GM18505 (cell line): ENCODE results near the gene NUB1.

ENCODE experiments used
- ATAC-seq: cut with Tn5 transposase; IDR thresholded peaks from one replicate; pipeline ENCODE4 v1.9.1; 2021; ENCODE audit not compliant: unreplicated experiment
- POLR2A ChIP-seq: IDR thresholded peaks from 4 replicates; pipeline ENCODE4 v1.6.1; 2011; ENCODE audit warnings: borderline replicate concordance; ENCODE audit not compliant: insufficient read depth, insufficient read length; ENCODE audit errors: extremely low read depth

Gene NUB1

DNA sequence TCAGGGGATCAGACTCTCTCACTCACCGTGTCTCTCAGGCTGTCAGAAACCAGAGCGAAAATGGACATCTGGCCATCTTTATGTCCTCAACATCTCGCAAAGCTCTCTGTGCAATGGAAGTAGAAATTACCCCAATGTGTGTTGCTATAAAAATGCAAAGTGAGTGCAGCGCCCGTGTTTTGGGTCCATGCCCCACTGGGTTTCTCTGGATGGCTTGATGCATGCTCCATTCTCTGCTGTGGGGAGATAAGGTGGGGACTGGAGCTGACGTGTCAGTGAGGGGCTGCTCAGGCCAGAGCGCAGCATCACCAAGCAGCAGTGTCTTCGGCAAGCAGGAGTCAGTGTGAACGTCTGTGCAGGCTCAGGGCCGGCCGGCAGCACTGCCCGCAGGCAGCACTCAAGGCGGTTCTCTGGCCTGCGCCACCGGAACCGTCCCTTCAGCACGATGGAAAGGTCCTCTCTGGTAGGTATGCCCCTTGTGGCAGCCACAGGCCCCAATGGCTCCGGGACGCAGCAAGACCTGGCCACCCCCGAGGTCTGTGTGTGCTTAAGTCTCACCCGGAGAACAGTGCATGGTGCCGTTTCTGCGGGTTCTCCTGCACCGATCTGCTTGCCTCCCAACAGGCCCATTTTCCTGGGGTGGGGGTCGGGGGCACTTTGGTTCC is 38.1 kb downstream of the NUB1 start:
- no peak for ATAC-seq
- TF ChIP-seq POLR2A: no peak

DNA sequence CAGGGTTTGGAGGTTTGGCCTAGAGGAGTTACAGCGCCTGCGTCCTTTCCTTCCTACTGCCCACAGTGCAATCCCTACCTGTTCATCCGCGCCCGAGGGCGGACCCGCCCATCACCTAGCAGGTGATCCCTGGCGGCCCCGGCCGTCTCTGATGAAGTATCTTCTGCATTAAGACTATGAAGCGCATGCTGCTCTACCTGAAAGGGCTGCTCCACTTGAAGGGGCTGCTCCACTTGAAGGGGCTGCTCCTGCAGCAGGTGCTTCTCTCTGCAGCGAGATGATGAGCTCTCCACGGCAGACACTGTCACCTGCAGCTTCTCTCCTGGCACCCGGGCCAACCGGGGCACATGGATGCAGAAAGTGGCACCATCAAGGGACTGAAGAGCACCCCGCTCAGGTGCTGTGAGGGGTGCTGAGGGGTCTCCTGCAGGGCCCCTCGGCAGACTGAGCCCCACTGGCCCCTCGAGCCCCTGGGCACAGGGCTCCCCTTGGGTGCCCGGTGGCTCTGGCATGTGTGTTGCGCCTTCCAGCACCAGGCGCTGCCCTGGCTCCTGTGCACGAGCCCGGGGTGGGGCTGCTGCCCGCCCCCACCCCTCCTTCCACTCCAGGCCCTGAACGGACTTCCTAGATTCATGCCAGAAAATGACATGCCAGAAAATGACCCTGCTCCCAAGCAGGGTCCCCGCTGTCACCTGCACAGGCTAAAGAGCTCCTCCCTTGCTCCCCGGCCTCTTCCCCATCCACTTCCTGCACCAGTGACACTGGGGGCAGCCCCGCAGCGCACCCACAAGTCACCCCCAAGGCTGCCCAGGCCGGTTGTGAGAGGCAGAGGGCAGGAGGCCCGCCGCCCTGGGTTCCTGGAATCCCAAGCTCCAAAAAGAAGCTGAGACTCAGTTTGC is 38.8 kb downstream of the NUB1 start:
- no peak for ATAC-seq
- no peak for TF ChIP-seq POLR2A

DNA sequence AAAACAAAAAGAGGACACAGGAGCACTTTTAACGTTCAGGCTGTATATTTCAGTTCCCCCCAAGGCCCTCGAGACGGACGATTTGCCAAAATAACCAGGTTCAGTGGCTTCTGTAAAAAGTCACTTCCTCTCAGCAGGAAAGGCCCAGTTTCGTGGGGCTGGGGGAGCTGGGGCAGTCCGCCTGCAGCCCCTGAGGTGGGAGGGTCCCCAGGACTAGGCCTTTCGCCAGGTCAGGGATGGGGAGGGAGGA is 39.4 kb downstream of the NUB1 start:
- ATAC-seq: no peak
- no peak for TF ChIP-seq POLR2A

DNA sequence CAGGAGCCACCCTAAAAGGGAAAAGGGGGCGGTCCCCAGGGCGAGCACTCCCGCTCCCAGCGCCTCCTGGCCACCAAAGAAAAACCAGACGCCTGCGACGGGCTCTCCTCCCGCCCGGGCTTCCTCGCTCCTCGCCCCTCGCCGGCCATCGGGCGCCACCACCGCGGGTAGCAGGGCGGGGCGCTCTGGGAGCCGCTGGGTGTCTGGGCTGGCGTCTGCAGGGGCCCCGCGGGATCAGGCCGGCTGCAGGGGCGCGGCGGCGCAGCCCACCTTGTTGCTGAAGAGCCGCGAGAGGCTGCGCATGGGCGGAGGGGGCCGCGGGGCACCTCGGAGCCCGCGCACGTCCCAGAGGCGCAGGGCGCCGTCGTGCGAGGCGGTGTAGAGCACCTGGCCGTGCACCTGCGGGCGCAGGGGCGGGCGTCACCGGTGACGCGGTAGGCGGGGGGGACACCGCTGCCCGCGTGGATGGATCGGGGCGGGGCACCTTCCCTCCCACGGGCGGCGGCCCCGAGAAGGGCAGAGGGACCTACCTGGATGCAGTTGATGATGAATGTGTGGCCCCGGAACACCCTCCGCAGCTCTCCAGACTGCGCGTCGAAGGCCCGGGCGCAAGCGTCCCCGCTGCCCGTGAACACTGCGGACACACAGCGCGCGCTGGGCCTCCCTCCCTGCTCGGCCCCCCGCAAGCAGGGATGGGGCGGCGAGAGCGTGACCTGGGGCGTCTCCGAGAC is 39.9 kb downstream of the NUB1 start:
- no peak for TF ChIP-seq POLR2A
- no peak for ATAC-seq

DNA sequence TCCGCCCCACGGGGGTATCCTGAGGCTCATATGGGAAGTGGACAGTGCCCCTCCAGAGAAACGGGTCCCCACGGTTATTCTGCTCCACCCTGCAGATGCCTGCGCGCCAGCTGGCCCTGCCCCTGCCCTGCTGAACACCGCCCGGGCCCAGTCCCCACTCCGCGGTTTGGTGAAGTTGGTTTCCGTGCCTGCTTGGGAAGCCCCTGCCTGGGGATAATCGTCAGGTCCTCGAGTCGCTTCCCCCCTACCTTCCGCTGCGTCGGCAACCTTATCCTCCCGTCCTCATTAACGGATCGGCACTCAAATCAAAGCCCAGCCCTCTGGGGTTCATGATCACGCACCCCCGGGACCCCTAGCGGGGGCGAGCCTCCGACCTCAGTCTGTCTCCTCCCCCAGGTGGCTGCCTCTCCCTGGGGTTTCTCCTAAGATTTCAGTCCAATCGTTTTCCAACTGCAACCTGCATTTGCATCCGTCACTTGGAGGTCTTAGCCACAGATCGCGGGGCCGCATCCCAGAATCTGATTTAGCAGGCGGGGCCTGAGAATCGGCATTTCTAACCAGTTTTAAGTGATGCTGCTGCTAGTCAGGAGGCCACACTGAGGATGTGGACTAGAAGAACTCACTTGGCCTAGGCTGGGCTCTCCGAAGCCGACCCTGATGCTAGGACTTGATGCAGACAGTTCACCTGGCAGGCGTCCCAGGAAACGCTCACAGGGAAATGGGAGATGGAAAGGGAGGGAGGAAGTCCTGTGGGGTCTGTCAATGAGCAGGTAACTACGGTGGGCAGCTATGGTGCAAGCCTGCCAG is 40.7 kb downstream of the NUB1 start:
- ATAC-seq: no peak
- no peak for TF ChIP-seq POLR2A

DNA sequence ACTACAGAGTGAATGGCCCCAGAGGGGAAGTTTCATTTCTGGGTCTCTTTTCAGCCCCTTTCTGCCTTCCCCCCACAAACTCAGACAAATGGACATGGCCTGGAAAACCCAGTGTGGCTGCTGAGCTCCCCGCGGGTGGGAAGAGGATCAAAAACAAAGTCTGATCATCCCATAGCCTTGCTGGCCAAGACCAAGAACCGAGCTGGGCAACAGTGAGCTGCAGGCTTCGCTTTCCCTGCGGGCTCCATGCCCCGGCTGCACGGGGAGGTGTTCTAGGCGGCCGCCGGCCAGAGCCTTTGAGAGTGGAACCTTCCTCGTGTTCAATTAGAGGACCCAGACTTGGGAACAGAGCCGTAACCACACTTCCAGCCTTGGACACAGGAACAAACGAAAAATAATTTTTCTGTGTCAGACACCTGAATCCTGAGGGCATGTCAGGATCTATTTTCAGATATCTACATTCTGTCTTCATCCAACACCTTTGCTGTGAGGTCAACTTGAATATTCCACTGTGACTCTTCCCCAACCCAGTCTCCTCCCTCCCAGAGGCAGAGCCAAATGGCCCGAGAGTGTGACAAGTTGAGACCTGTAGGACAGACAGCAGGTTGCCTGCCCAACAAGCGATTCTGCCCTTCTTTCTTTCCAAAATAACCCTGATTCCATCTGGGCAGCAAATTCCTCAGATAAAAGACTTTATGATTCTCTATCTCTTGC is 42.2 kb downstream of the NUB1 start:
- no peak for TF ChIP-seq POLR2A
- no peak for ATAC-seq

DNA sequence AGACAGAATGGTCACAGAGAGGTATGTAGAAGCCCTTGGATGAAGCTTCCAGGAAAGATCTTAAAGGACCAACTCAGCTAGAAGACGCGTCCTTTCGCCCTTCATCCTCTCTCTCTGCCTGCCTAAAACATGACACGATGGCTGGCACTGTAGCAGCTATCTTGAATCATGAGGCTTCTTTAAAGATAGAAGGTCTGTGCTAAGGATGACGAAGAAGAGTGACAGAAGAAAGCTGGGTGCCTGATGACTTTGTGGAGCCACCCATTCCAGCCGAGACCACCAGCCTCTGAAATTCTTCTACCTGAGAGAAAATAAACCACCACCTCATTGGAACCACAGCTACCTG is 42.7 kb downstream of the NUB1 start:
- TF ChIP-seq POLR2A: no peak
- ATAC-seq: no peak

DNA sequence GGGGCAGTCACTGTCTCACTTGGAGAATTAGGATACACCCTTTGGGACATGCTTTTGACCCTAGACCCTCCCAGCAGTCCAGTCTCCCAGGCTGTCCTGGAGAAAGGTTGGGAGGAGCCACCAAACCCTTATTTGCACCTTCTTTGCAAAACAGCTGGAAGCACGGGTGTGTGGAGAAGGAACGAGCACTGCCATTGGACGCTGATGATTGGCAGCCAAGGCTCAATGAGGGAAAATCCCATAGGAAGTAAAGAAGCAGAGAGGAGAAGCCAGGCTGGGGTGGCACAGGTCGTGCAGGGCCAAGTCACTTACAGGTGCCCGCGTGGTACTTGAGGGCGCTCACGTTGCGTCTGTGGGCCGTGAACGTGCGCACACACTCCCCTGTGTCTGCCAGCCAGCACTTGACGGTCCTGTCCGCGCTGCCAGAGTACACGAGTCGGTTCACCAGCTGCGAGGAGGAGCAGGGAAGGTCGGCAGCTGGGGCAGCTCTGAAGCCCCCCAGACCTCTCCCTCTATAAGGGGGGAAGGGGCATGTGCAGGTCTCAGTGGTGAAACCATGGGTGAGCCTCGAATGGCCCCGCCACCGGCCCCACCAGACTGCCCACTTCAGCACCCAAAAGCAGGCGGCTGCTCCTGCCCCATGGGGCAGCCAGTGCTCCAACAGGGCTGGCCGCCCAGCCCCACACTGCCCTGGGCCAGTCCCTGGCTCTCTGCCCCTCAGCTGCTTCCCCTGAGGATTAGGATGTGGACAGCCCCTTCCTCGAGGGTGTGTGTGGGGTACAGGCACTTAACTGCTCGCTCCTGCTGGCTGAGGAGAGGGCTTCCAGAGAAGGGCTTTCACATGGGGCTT is 43.4 kb downstream of the NUB1 start:
- no peak for TF ChIP-seq POLR2A
- ATAC-seq: no peak

DNA sequence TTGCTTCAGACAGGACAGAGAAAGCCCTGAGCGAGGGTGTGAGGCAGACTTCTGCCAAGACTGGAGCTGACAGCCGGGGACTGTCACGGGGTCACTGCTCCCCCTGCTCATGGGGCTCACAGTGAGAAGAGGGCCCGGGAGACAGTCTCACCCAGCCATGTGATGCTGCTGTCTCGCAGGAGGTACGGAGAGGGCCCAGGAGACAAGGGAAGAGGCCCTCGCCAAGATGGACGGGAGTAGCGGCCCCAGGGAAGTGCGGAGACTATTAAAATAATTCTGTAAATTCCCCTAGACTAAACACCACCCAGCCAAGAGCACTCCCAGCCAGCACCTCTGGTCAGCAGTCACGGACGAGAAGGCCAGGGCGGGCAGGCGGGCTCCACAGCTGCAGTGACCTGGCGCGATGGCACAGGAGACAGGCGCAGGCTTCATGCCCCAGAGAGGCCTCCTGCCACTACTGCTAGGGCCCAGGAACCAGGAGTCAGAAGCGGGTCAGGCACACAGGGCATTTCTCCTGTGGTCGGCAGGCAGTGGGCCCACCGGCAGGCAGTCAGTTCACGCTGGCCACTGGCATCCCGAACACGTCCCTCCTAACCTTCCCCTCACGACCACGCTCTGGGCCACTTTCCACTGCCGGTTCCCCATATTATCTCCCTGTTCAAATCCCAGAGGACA is 44.2 kb downstream of the NUB1 start:
- no peak for ATAC-seq
- no peak for TF ChIP-seq POLR2A

DNA sequence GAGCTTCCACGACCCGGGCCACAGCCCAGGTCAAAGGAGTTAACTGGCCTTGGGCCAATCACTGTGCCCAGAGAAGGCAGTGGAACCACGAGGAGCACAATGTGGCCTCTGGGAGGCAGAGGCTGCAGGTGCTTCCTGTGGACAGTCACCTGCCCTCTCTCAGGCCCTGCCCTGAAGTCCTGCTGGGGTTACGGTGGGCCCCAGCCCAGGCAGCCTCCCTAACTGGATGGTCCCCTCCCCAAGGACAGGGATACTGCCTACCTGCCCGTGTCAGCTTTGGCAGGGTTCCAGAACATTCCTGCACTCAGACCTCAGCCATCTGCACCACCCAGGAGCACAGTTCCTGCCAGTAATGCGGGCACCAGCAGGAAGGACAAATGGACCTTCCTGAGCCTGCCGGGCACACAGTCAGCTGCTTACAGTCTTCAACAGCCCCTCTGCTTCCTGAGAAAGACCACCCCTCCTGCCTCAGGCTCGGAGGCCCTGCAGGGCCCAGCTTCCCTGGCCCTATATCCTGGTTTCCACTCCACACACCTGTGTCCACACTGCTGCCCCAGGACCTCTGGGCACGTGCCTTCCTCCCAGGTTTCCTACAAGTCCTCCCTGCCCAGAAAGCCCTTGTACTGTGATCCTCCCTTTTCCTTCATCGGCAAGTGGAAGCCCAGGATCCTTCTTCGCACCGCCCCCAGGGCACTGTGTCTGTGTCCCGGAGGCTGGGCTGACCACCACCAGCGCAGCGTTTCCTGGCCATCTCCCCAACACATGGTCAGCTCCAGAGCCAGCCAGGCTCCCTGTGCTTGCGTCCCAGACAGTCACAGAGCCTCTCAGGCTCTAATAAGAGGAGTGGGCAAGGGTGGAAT is 44.9 kb downstream of the NUB1 start:
- no peak for ATAC-seq
- TF ChIP-seq POLR2A: no peak

DNA sequence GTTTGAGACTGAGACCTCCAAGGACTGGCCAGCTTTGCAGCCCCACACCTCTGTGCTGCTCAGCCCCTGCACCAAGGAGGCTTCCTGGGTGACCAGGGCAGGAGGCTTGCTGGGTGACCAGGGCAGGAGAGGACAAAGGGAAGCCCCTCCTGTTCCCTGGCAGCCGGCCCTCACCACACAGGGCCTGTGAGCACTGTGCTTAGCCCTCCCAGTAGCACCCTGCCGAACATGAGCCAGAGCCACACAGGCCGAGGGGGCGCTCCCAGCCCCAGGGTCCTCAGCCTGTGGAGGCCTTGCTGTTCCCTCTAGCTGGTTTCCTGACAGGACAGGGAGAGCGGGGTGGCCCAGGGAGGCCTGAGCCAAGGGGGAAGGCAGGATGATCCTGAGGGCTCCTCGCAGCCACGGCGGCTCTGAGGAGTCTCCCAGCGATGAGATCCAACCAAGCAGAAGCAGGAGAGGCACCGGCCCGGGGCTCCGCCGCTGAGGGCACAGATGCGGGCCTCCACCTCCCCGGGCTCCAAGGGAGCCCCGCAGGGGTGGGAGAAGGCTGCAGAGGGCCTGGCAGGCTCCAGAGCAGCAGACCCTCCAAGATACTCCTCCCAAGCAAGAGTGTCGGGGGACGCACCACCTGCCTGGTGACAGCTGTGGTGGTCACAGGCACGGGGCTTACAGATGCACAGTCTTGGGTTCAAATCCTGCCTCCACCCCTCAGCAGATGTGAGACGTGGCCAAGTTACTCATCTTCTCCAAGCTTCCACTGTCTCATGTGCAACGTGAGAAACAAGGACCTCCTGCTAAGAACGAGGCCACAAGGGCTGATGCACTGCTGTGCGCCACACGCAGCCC is 45.8 kb downstream of the NUB1 start:
- ATAC-seq: no peak
- no peak for TF ChIP-seq POLR2A

DNA sequence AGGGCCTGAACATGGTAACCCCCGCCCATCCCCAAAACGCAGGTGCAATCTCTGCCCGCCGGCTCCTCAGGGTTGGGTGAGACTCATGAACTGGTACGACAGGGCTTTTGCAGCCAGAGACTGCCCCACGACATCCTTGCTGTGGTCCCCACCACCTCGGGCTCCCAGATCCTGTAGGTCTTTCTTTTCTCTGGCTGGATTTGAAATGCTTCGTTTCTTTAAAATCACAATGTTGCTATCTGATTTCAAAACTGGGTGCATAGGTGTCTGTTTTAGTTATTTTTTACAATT is 46.3 kb downstream of the NUB1 start:
- ATAC-seq: no peak
- TF ChIP-seq POLR2A: no peak
